ENCODE measurements around the gene LGALS1.
A peak's percentile ranks its signal among the peaks of the same experiment; 100 is the strongest.

The LGALS1 gene

DNA sequence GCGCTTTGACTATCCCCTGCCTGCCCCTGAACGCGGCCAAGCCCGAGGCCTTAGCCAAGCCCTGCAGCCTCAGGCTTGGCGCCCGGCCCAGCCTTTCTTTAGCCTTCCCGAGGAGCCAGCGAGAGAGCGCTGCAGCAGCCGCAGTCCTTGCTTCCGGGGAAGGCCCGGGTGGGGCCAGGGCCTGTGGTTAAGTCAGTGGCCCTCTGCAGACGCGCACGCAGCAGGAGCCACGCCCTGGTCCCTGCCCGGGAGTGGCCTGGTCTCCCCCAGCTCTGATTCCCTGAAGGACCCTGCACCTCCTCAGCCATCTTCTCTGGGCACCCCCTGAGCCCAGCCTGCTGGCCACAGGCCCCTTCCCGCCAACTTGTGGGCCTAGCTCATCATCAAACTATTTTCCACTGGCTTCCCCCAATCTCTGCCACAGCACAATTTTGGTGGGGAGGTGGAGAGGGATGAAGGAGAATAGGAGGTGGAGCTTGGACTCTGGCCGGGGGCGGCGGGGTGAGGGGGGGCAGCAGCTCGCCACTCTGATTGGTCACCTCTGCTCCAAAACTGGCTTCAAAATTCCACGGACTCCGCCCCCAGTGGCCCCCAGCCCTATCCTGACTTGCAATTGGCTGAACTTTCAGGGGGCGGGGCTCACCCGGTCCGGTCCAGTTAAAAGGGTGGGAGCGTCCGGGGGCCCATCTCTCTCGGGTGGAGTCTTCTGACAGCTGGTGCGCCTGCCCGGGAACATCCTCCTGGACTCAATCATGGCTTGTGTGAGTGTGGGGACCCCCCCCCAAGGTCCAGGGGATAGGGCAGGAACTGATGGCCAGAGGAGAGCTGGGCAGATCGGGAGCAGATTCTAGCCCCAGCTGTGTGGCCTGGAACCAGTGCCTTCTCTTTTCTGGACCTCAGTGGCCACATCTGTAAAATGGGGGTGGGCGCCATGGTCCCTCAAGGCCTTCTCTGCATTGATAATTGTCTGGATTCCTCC lies at the start of gene LGALS1:
Gene LGALS1 (plus strand): TSS at position 686 of the 979 bp plus-strand sequence. CDS start 67 bp downstream, at position 753.
- no peak within 1 kb of the TSS for H2AFZ ChIP-seq (ENCODE audit: low read length, unreplicated experiment)
- H3K79me2 ChIP-seq (ENCODE audit: control insufficient read depth, insufficient read depth, low read length, unreplicated experiment): peaks cover 26% of the 10 kb centered on the region
- peak within 1 kb of the TSS; percentile 94 for H3K4me3 ChIP-seq (ENCODE audit: low read depth, low read length)
- H3K27me3 ChIP-seq (ENCODE audit: insufficient read depth, low read length): no peaks in the 10 kb centered on the region
- H3K4me1 ChIP-seq (ENCODE audit: control insufficient read depth, insufficient read depth, low read length, unreplicated experiment): peaks cover 3% of the 10 kb centered on the region
- peaks cover 3% of the 10 kb centered on the region; the same call in 1 of the 2 replicates for H3K36me3 ChIP-seq (ENCODE audit: insufficient read depth, low read length)
- peak within 1 kb of the TSS; percentile 84 for H3K27ac ChIP-seq (ENCODE audit: low read depth, low read length)

DNA sequence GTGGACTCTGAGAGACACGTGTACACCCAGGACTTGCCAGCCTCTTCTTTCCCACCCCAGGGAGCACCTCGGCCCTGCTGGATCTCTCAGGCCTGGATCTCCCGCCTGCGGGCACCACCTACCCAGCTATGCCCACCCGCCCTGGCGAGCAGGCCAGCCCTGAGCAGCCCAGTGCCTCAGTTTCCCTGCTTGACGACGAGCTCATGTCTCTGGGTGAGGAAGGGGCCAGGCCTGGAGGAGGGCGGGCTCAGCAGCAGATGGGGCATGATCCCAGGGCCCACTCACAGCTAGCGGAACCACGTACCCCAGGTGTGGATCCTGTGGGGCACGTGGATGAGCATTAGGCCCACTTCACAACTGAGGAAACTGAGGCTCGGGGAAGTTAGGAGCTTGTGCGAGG lies 49.7 kb upstream of the LGALS1 start:
- Histone ChIP-seq H2AFZ (ENCODE audit: low read length, unreplicated experiment) (no peak overlapping the region), H3K4me3 (ENCODE audit: low read depth, low read length) (no peak overlapping the region), H3K27ac (ENCODE audit: low read depth, low read length) (no peak overlapping the region), H3K36me3 (ENCODE audit: insufficient read depth, low read length) (no peaks in the 10 kb centered on the region), H3K4me1 (ENCODE audit: control insufficient read depth, insufficient read depth, low read length, unreplicated experiment) (no peaks in the 10 kb centered on the region), H3K79me2 (ENCODE audit: control insufficient read depth, insufficient read depth, low read length, unreplicated experiment) (no peaks in the 10 kb centered on the region), H3K27me3 (ENCODE audit: insufficient read depth, low read length) (no peaks in the 10 kb centered on the region)

DNA sequence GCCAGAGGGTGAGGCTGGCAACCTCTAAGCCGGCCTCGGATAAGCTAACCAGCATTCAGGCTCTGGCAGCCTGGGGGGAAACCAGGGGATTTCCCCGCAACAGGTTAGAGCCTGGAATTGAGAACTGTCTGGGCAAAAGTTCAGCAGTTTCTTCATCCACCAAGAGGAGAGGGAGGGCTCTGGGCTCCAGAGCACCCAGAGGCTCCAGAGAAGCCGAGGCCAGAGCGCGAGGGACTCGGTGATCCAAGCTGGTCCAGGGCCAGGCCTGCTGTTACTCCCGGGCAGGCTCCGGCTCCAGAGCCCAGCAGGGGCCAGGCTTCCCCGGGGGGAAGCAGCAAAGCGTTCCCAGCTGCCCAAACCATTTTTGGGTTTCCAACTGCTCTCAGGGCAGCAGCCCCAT lies 49.3 kb upstream of the LGALS1 start:
- Histone ChIP-seq H3K4me3 (ENCODE audit: low read depth, low read length) (no peak overlapping the region), H2AFZ (ENCODE audit: low read length, unreplicated experiment) (no peak overlapping the region), H3K4me1 (ENCODE audit: control insufficient read depth, insufficient read depth, low read length, unreplicated experiment) (no peaks in the 10 kb centered on the region), H3K27ac (ENCODE audit: low read depth, low read length) (no peak overlapping the region), H3K36me3 (ENCODE audit: insufficient read depth, low read length) (no peaks in the 10 kb centered on the region), H3K27me3 (ENCODE audit: insufficient read depth, low read length) (no peaks in the 10 kb centered on the region), H3K79me2 (ENCODE audit: control insufficient read depth, insufficient read depth, low read length, unreplicated experiment) (no peaks in the 10 kb centered on the region)

DNA sequence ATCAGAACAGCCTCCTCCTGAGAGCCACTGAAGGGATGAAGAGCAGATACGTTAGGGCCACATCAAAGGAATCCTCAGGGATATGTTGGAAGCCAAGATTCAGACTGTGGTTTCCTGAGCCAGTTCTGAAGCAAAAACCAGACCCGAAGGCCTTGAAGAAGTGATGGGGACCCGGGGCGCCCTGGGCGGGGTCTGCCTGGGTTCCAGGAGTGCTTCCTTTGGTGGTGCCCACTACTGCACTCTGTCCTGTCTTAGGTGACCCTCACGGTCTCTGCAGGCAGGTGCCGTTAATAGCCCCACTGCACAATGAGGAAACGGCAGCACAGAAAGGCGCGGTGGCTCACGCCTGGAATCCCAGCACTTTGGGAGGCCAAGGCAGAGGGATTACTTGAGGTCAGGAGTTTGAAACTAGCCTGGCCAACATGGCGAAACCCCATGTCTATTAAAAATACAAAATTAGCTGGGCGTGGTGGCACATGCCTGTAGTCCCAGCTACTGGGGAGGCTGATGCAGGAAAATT lies 48.8 kb upstream of the LGALS1 start:
- H3K79me2 ChIP-seq (ENCODE audit: control insufficient read depth, insufficient read depth, low read length, unreplicated experiment): no peaks in the 10 kb centered on the region
- no peaks in the 10 kb centered on the region for H3K4me1 ChIP-seq (ENCODE audit: control insufficient read depth, insufficient read depth, low read length, unreplicated experiment)
- no peaks in the 10 kb centered on the region for H3K27me3 ChIP-seq (ENCODE audit: insufficient read depth, low read length)
- no peak overlapping the region for H3K4me3 ChIP-seq (ENCODE audit: low read depth, low read length)
- H3K27ac ChIP-seq (ENCODE audit: low read depth, low read length): no peak overlapping the region
- H3K36me3 ChIP-seq (ENCODE audit: insufficient read depth, low read length): no peaks in the 10 kb centered on the region
- no peak overlapping the region for H2AFZ ChIP-seq (ENCODE audit: low read length, unreplicated experiment)

DNA sequence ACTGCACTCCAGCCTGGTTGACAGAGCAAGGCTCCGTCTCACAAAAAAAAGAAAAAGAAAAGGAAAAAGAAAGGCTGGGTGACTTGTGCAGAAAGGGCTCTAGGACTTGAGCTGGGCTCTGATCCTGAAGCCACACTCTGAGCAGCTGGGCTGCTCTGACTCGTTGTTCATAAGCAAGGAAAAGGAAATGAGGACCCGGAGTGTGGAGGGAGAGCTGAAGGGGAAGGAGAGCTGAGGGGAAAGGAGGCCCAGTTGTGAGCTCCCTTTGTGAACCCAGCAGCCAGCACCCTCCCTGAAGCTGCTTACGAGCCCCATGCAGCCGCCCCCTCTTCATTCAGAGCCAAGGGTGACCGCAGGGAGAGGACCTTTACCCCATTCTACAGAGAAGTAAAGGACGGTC lies 48.3 kb upstream of the LGALS1 start:
- no peak overlapping the region for H3K27ac ChIP-seq (ENCODE audit: low read depth, low read length)
- no peaks in the 10 kb centered on the region for H3K79me2 ChIP-seq (ENCODE audit: control insufficient read depth, insufficient read depth, low read length, unreplicated experiment)
- H3K4me3 ChIP-seq (ENCODE audit: low read depth, low read length): no peak overlapping the region
- H3K4me1 ChIP-seq (ENCODE audit: control insufficient read depth, insufficient read depth, low read length, unreplicated experiment): no peaks in the 10 kb centered on the region
- no peaks in the 10 kb centered on the region for H3K27me3 ChIP-seq (ENCODE audit: insufficient read depth, low read length)
- H3K36me3 ChIP-seq (ENCODE audit: insufficient read depth, low read length): no peaks in the 10 kb centered on the region
- no peak overlapping the region for H2AFZ ChIP-seq (ENCODE audit: low read length, unreplicated experiment)

DNA sequence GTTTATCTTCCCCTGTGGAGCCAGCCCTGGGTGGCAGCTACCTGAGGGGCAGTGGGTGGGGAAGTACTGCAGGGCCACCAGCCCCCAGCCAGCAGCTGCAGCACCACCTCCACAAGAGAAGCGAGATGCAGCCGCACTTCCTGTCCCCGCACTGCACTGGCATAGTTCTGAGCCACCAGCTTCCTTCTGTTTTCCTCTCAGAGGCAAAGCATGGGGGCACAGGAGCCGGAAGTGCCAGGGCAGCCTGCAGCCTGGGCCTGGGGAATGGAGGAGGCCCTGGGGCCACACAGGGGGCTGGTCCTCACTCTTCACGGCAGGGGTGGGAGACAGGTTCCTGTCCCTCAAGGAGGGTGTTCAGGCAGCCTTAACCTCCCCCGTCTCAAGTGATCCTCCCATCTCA lies 47.9 kb upstream of the LGALS1 start:
- Histone ChIP-seq H3K4me3 (ENCODE audit: low read depth, low read length) (no peak overlapping the region), H3K27ac (ENCODE audit: low read depth, low read length) (no peak overlapping the region), H3K36me3 (ENCODE audit: insufficient read depth, low read length) (no peaks in the 10 kb centered on the region), H2AFZ (ENCODE audit: low read length, unreplicated experiment) (no peak overlapping the region), H3K79me2 (ENCODE audit: control insufficient read depth, insufficient read depth, low read length, unreplicated experiment) (no peaks in the 10 kb centered on the region), H3K27me3 (ENCODE audit: insufficient read depth, low read length) (no peaks in the 10 kb centered on the region), H3K4me1 (ENCODE audit: control insufficient read depth, insufficient read depth, low read length, unreplicated experiment) (no peaks in the 10 kb centered on the region)

DNA sequence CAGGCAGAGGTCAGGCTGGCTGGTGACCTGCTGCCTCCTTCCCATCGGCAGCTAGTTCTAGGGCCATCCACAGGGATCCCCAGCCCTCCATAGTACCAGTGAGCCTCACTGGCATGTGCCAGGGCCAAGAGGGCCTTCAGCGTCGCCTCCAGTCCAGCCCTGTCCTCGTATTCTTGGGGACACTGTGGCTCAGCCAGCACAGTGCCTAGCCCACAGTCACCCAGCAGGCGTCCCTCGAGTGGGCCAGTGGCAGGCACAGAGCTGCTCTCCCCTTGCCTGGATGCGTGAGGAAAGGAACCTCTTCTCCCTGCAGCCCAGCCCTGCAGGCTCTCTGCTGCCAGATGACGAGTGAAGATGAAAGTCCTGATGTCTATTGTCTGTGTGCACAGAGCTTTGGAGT lies 46.6 kb upstream of the LGALS1 start:
- Histone ChIP-seq H2AFZ (ENCODE audit: low read length, unreplicated experiment) (no peak overlapping the region), H3K27ac (ENCODE audit: low read depth, low read length) (no peak overlapping the region), H3K4me3 (ENCODE audit: low read depth, low read length) (no peak overlapping the region), H3K4me1 (ENCODE audit: control insufficient read depth, insufficient read depth, low read length, unreplicated experiment) (peaks cover 10% of the 10 kb centered on the region), H3K79me2 (ENCODE audit: control insufficient read depth, insufficient read depth, low read length, unreplicated experiment) (no peaks in the 10 kb centered on the region), H3K27me3 (ENCODE audit: insufficient read depth, low read length) (no peaks in the 10 kb centered on the region), H3K36me3 (ENCODE audit: insufficient read depth, low read length) (no peaks in the 10 kb centered on the region)

DNA sequence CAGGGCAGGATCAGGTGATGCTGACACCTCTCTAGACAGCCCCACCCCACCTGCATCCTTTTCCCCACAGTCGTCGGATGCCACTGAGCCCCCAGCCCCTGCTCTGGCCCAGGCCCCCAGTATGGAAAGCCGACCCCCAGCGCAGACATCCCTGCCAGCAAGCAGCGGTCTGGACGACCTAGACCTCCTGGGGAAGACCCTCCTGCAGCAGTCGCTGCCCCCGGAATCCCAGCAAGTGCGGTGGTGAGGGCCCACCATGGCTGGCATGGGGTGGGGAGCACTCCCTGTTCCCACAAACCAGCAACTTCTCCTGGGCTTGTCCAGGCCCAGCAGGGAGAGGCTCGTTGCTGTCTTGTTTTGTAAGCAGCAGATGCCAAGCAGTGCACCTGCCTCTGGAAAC lies 45.5 kb upstream of the LGALS1 start:
- H3K4me3 ChIP-seq (ENCODE audit: low read depth, low read length): no peak overlapping the region
- H3K36me3 ChIP-seq (ENCODE audit: insufficient read depth, low read length): no peaks in the 10 kb centered on the region
- H3K79me2 ChIP-seq (ENCODE audit: control insufficient read depth, insufficient read depth, low read length, unreplicated experiment): no peaks in the 10 kb centered on the region
- no peak overlapping the region for H2AFZ ChIP-seq (ENCODE audit: low read length, unreplicated experiment)
- peaks cover 21% of the 10 kb centered on the region for H3K4me1 ChIP-seq (ENCODE audit: control insufficient read depth, insufficient read depth, low read length, unreplicated experiment)
- no peaks in the 10 kb centered on the region for H3K27me3 ChIP-seq (ENCODE audit: insufficient read depth, low read length)
- no peak overlapping the region for H3K27ac ChIP-seq (ENCODE audit: low read depth, low read length)

DNA sequence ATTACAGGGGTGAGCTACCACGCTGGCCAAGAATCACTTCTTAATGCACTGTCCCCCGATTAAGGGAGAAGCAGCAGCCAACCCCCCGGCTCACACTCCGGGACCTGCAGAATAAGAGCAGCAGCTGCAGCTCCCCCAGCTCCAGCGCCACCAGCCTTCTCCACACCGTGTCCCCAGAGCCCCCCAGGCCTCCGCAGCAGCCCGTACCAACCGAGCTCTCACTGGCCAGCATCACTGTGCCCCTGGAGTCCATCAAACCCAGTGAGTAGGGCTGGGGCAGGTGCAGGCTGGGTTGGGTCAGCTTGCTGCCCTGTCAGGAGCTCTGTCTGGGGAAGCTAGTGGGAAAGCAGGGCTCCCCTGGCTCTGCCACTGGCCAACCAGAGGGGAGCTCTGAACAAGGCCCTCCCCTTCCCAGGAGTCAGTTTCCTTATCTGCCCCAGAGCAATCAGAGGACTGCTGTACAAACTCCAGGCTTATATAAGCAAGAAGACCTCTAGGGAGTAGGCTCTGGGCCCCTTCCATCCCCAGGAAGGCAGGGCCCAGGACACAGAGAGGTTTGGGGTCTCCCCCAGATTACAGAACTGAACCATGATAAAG lies 44.5 kb upstream of the LGALS1 start:
- peaks cover 24% of the 10 kb centered on the region for H3K4me1 ChIP-seq (ENCODE audit: control insufficient read depth, insufficient read depth, low read length, unreplicated experiment)
- H3K27ac ChIP-seq (ENCODE audit: low read depth, low read length): no peak overlapping the region
- H3K36me3 ChIP-seq (ENCODE audit: insufficient read depth, low read length): no peaks in the 10 kb centered on the region
- H2AFZ ChIP-seq (ENCODE audit: low read length, unreplicated experiment): no peak overlapping the region
- no peak overlapping the region for H3K4me3 ChIP-seq (ENCODE audit: low read depth, low read length)
- H3K79me2 ChIP-seq (ENCODE audit: control insufficient read depth, insufficient read depth, low read length, unreplicated experiment): no peaks in the 10 kb centered on the region
- H3K27me3 ChIP-seq (ENCODE audit: insufficient read depth, low read length): no peaks in the 10 kb centered on the region

DNA sequence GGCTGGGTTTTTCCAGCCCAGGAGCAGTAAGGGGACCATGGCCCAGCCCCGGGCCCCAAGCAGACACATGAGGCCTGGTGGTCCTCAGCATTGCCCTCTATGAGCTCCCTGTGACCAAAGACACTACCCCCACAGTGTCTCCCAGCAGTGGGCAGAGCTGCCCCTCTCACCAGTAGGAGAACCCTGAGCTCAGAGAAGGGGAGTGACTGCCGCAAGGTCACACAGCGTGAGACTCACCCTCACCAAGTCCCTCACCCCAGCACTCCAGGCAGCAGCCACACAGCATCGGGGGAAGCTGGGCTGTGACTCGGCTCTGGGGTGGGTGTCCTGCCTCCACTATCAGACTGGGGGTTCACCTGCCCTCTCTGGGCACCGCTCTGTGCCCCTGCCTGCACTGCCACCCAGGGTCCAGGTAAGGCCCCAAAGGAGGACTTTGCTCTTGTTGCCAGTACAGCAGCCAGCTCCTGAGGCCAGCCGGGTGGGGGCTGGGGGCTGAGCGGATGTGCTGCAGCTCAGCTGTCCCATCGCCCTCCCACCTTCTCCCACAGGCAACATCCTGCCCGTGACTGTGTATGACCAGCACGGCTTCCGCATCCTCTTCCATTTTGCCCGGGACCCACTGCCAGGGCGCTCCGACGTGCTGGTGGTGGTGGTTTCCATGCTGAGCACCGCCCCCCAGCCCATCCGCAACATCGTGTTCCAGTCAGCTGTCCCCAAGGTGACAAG lies 43.8 kb upstream of the LGALS1 start:
- Histone ChIP-seq H3K36me3 (ENCODE audit: insufficient read depth, low read length) (no peaks in the 10 kb centered on the region), H3K27ac (ENCODE audit: low read depth, low read length) (no peak overlapping the region), H2AFZ (ENCODE audit: low read length, unreplicated experiment) (no peak overlapping the region), H3K79me2 (ENCODE audit: control insufficient read depth, insufficient read depth, low read length, unreplicated experiment) (no peaks in the 10 kb centered on the region), H3K27me3 (ENCODE audit: insufficient read depth, low read length) (no peaks in the 10 kb centered on the region), H3K4me1 (ENCODE audit: control insufficient read depth, insufficient read depth, low read length, unreplicated experiment) (peaks cover 25% of the 10 kb centered on the region), H3K4me3 (ENCODE audit: low read depth, low read length) (no peak overlapping the region)
